ENCODE measurements around the gene MYO19.

GRCh38 chr17:36482611-36483504 lies 51.8 kb downstream of the MYO19 start:
- TF ChIP-seq, protein P1, sequence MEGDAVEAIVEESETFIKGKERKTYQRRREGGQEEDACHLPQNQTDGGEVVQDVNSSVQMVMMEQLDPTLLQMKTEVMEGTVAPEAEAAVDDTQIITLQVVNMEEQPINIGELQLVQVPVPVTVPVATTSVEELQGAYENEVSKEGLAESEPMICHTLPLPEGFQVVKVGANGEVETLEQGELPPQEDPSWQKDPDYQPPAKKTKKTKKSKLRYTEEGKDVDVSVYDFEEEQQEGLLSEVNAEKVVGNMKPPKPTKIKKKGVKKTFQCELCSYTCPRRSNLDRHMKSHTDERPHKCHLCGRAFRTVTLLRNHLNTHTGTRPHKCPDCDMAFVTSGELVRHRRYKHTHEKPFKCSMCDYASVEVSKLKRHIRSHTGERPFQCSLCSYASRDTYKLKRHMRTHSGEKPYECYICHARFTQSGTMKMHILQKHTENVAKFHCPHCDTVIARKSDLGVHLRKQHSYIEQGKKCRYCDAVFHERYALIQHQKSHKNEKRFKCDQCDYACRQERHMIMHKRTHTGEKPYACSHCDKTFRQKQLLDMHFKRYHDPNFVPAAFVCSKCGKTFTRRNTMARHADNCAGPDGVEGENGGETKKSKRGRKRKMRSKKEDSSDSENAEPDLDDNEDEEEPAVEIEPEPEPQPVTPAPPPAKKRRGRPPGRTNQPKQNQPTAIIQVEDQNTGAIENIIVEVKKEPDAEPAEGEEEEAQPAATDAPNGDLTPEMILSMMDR (IDR thresholded peaks at IDR 0.05) = peak; percentile 88 to 94 (median 93)
- TF ChIP-seq POLR2A (IDR thresholded peaks at IDR 0.05) (no peak), EP300 (IDR thresholded peaks at IDR 0.05) (no peak)

Data from ovary (tissue), 3 donors.